ENCODE measurements around the gene C1QTNF6. TPM values are rescaled to one million over a fixed set of nuclear protein-coding genes. Genes with fewer than 3 reads are reported as not detected.

C1QTNF6 gene
- total and polyA plus RNA-seq, 3 donors from 2014 or later = 12.6 to 15.0 (median 14.8) TPM

- TF ChIP-seq POLR2A (IDR thresholded peaks at IDR 0.05) = no peak
- no peak for TF ChIP-seq CTCF (IDR thresholded peaks at IDR 0.05)
- Histone ChIP-seq H3K4me3 (no peak overlapping the region), H3K4me1 (no peaks in the 10 kb centered on the region), H3K27ac (no peak overlapping the region), H3K36me3 (ENCODE audit: low read depth, missing control alignments) (no peaks in the 10 kb centered on the region), H3K27me3 (no peaks in the 10 kb centered on the region), H3K9me3 (no peaks in the 10 kb centered on the region)
- 63 to 70% methylated on average over 8 of the region's 8 CpGs for WGBS, 2 donors
- DNase-seq = no peak
- intact Hi-C loops (cut with DNase I; ENCODE audit: low total_unique reads) = no loop called here
Measured at GRCh38 chr22:37222440-37222971, 34.5 kb upstream of the C1QTNF6 start.

- intact Hi-C loops (cut with DNase I; ENCODE audit: low total_unique reads) = no loop called here
- no peaks in the 10 kb centered on the region for H3K36me3 ChIP-seq (ENCODE audit: low read depth, missing control alignments)
- no peaks in the 10 kb centered on the region for H3K27me3 ChIP-seq
- no peak overlapping the region for H3K4me3 ChIP-seq
- H3K27ac ChIP-seq = no peak overlapping the region
- WGBS, 2 donors = 95 to 98% methylated on average over 10 of the region's 10 CpGs
- DNase-seq = no peak
- no peaks in the 10 kb centered on the region for H3K4me1 ChIP-seq
- H3K9me3 ChIP-seq = no peaks in the 10 kb centered on the region
- no peak for TF ChIP-seq POLR2A (IDR thresholded peaks at IDR 0.05)
Measured at GRCh38 chr22:37221424-37222333, 33.6 kb upstream of the C1QTNF6 start.

- no peak for DNase-seq
- 58% methylated on average over 4 of the region's 4 CpGs for WGBS, 2 donors
- Histone ChIP-seq H3K4me1 (no peaks in the 10 kb centered on the region), H3K9me3 (no peaks in the 10 kb centered on the region), H3K36me3 (ENCODE audit: low read depth, missing control alignments) (no peaks in the 10 kb centered on the region), H3K27ac (no peak overlapping the region), H3K27me3 (no peaks in the 10 kb centered on the region), H3K4me3 (no peak overlapping the region)
- intact Hi-C loops (cut with DNase I; ENCODE audit: low total_unique reads) = no loop called here
- TF ChIP-seq POLR2A (IDR thresholded peaks at IDR 0.05) (no peak), CTCF (IDR thresholded peaks at IDR 0.05) (no peak)
Measured at GRCh38 chr22:37220543-37220981, 32.5 kb upstream of the C1QTNF6 start.

GRCh38 chr22:37219533-37219932 lies 31.5 kb upstream of the C1QTNF6 start:
- no peaks in the 10 kb centered on the region for H3K36me3 ChIP-seq (ENCODE audit: low read depth, missing control alignments)
- intact Hi-C loops (cut with DNase I; ENCODE audit: low total_unique reads) = no loop called here
- 79 to 94% methylated on average over 6 of the region's 6 CpGs for WGBS, 2 donors
- H3K27me3 ChIP-seq = no peaks in the 10 kb centered on the region
- no peak overlapping the region for H3K4me3 ChIP-seq
- H3K27ac ChIP-seq = no peak overlapping the region
- H3K4me1 ChIP-seq = peaks cover 4% of the 10 kb centered on the region
- no peaks in the 10 kb centered on the region for H3K9me3 ChIP-seq
- DNase-seq = no peak
- TF ChIP-seq POLR2A (IDR thresholded peaks at IDR 0.05) (no peak), CTCF (IDR thresholded peaks at IDR 0.05) (no peak)

- TF ChIP-seq POLR2A (IDR thresholded peaks at IDR 0.05) (no peak), CTCF (IDR thresholded peaks at IDR 0.05) (no peak)
- WGBS, 2 donors = 56 to 65% methylated on average over 6 to 7 of the region's 7 CpGs
Measured at GRCh38 chr22:37218771-37219411, 30.8 kb upstream of the C1QTNF6 start.

More at GRCh38 chr22:37218771-37219411, 30.8 kb upstream of the C1QTNF6 start:
- H3K4me3 ChIP-seq = no peak overlapping the region
- H3K4me1 ChIP-seq = peaks cover 5% of the 10 kb centered on the region
- intact Hi-C loops (cut with DNase I; ENCODE audit: low total_unique reads) = no loop called here
- no peaks in the 10 kb centered on the region for H3K9me3 ChIP-seq
- H3K27me3 ChIP-seq = no peaks in the 10 kb centered on the region
- DNase-seq = no peak
- no peaks in the 10 kb centered on the region for H3K36me3 ChIP-seq (ENCODE audit: low read depth, missing control alignments)
- no peak overlapping the region for H3K27ac ChIP-seq

Measured in testis (tissue), 3 donors.